HT-29 (cell line): Measurements from ENCODE around the gene TNS3. TPM values are rescaled to one million over a fixed set of nuclear protein-coding genes. Genes with fewer than 3 reads are reported as not detected.
A peak's percentile ranks its signal among the peaks of the same experiment; 100 is the strongest.

ENCODE experiments used
- DNase-seq: peaks from one replicate; pipeline ENCODE4 v3.0.0-alpha.2; 2015; ENCODE audit warnings: low spot score
- total RNA-seq: library from RNA; depleted of rRNA; stranded (reverse); fragments of >200 nt; shearing (Covaris generic); gene quantifications from 2 replicates; pipeline ENCODE4 v1.2.3, GENCODE V29; 2014

The TNS3 gene
- total RNA-seq, 1 experiment from 2014 or later, result 45.2 TPM

DNA sequence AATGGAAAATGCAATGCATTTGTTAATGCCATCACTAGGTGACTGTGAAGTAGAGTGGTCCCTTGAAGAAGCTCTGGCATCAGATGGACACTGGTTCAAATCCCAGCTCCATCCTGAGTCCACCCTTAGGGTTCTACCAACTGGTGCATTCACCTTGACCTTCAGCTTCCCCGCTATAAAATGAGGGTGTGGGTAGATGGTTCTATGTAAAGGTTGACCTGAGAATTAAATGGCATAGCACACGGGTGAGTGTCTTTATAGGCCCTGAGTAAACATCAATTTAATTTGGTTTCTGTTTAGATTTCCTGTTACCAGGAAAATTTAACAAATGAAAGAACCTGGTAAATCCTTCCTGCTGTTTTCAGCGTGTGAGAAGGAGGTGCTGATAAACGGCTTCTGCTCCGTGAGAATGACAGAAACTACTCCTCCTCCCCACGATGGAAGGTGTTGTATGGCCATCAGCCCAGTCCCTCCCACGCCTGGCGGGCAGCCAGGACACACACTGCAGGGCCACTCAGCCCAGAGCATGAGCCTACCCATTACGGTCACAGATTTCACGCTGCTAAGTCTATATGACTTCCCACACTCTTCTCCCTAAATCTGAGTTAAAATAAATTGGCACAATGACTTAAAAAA, 210.1 kb downstream of the TNS3 start:
- DNase-seq, result peak; percentile 96

DNA sequence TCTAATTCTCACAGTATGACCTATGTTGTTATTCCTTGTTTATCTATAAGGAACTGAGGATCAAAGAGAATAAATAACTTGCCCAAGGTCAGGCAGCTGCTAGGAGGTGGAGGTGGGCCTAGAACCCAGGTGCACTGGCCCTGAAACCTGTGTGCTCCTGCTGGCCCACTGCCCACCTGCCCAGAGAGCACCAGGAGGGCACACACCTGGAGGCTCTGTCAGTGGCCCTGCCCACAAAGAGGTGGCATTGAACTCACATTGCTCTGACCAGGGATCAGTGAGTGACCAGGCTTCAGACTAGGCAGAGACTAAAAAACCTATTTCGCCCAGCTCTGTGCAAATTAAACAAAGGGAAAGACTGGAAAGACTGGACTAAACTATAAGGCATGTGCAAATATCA, 210.6 kb downstream of the TNS3 start:
- no peak for DNase-seq

DNA sequence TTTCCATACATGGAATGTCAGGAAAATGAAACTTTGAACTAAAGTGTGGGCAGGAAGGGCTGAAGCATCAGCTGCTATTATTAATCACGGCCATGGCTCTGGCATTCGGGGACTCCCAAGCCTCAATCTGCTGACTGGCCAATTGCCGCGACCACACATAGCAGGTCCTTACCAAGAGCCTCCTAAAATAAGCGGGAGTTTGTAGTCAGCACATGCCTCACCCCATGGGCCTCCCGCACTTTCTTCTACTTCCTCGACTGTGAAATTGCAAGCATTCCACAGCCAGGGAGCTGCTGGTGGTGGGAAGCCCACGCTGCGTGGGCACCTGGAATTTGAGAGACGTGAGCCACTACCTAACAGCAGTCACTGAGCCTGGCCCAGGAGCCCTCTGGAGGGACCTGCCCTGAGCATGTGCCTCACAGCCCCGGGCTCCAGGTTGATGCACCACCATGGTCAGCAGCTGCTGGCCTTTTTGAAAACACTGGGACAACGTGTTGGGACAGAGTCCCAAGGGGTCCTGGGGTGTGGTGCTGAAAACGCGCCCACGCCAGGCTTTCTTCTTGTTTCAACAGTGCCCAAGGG, 211.4 kb downstream of the TNS3 start:
- no peak for DNase-seq

DNA sequence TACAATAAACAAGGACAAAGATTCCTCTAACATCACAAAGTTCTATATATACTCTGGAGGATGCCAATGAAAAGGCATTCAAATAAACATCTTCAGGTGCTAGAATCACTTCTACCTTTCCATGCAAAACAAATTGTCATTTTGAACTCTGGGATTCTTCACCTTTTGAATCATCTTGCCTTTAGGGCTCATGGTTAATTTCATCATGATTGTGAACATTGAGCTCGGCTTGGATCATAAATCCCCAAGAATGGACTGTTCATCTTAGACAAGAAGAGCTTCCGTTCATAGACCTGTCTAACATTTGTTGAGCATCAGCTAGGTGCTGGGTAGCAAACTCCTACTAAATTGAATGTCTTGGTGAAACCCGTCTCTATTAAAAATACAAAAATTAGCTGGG, 212.2 kb downstream of the TNS3 start:
- DNase-seq, result no peak

DNA sequence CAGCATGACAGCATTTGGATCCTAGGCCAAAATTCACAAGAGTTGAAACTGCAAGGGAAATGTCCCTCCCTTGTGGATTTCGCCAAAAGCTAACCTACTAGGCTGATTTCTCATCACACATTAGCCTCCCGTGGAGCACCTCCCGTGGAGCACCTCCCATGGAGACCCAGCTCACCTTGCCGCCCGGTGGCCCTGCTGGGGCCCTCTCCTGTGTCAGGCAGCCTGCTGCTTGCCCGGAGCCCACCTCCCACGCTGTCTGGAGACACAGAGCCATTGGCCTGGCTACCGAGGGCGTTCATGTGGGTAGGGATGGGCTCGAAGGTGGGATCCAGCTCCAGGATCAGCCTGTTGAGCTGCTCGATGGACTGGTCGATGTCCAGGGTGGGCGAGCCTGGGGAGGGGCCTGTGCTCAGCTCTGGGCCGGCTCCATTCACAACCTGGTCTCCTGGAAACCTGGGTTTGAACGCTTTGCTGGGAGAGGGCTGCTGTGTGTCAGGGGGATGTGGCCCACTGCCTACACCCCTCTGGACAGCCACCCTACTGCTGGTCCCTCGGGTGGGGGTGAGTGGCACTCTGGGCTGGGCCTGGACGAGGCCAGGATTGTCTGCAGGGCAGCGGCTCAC, 213.6 kb downstream of the TNS3 start:
- no peak for DNase-seq

DNA sequence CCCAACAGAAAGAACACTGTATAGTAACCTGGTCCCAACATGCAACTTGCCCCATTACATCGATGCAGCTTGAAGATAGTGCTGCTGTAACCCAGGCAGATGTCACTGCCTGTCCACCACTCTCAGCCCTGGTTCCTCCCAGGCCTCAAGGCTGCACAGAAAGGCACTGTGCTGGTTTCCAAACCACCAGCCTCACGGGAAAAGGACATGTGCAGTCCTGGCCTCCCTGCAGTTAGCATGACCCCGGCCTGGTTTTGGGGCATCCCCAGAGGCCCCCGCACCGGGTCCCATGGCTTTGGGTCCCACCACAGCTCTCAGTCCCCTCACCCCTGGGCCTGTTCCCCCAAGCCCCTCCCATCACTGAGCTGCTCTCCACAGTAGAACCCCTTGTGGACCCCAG, 214.5 kb downstream of the TNS3 start:
- no peak for DNase-seq

DNA sequence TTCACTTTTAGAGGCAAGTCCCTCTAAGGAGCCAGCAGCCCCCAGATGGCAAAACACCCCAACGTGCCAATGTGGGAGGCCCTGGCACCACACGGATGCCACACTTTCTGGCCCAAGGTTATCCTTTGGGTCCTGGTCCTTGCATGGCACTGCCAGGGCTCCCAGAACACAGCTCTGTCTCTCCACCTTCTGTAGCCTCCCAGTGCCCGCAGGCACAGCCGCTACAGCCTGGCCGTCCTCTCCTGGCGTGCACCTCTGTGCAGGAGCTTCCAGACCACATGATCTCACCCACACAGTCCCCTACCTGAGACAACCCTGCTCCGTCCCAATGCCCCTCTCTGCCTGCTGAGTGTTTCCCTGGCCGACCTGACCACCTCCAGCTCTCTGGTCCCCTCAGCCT, 215.0 kb downstream of the TNS3 start:
- DNase-seq, result no peak

DNA sequence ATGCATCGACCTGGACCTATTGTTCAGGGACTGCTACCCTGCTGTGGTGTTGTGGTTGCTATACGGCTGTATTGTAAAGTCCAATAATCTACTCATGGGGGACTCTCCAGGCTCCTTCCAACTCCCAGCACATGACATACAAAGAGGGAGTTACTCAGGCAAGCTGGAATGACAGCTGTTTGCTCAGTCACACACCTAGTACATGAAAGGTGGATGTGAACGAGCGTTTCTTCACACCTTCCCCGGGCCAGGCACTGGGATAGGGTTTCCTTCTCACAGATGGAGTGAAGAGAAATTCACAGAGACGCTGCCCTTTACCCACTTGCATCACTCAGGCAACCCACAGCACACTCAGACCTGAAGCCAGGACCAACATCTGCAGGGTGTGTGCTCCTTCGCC, 215.7 kb downstream of the TNS3 start:
- no peak for DNase-seq

DNA sequence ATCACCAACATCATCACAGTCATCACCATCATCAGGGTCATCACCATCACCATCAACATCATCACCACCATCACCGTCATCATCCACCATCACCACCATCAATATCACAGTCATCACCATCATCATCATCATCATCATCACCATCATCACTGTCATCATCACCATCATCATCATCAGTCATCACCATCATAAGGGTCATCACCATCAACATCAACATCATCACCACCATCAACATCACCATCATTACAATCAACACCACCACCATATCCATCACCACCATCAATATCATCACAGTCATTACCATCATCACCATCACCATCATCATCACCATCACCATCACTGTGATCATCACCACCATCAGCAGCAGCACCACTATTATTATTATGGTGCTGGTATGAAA, 218.9 kb downstream of the TNS3 start:
- no peak for DNase-seq

DNA sequence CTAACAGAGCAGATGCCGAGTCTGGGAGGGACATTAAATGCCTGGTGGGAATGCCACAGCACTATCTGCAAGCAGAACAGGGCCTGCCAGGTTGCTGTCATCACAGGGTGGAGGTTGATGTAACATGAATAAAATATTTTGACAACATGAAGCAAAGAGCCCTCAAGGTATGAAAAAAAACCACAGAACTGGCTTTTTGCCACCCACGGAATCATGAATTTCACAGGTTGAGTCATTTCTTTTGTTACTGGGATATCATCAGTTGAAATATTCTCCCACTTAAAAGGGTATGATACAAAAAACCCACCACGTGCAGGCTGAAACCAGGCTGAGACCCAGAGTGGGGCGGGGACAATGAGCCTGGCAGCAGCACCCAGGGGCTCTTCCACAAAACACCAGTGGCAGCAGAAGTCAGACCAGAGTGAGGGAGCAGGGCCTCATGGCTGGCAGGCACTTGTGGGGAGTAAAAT, 220.1 kb downstream of the TNS3 start:
- DNase-seq, result peak; percentile 61

DNA sequence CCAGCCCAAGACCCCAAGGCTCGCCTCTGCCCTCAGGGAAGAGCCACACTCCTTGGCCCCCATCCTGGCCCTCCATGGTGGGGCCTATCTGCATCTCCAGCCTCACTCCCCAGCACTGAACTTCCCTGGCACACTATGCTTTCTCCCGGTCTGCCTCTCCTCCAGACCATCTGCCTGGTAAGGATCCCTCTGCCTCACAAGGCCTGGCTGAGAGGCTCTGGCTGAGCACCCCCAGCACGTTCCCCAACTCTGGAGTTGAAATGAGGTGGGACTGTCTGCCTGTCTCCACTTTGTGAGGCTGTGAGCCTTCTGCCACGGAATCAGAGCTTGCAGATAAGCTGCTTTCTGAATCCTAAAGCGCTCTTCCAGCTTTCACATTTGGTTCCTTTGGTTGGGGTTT, 220.7 kb downstream of the TNS3 start:
- no peak for DNase-seq

DNA sequence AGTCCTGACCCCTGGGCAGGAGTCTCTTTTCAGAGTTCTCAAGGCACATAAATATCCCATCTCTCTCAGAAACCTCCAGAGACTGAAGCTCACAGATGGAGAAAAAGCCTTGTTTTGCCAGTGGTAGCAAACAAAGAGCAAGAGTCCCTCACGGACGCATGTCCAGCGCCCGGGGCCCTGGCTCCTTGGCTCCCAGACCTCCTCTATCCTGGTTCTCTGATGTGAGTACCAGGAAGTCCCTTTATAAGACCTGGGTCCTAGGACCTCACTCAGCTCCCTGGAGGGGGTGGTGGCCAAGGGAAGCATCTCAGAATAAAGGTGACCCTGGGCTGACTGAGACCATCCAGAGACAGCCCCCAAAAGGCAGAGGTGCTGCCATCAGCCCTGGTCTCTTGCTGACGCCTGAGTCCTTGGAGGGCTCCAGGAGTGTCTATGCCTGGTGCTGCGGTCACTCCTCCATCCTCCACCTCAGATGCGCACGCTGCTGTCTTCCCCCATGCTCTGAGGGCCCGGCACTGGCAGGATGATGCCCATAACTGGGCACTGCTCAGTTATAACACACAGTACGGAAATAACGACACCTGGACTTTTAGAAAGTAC, 221.5 kb downstream of the TNS3 start:
- DNase-seq, result no peak

DNA sequence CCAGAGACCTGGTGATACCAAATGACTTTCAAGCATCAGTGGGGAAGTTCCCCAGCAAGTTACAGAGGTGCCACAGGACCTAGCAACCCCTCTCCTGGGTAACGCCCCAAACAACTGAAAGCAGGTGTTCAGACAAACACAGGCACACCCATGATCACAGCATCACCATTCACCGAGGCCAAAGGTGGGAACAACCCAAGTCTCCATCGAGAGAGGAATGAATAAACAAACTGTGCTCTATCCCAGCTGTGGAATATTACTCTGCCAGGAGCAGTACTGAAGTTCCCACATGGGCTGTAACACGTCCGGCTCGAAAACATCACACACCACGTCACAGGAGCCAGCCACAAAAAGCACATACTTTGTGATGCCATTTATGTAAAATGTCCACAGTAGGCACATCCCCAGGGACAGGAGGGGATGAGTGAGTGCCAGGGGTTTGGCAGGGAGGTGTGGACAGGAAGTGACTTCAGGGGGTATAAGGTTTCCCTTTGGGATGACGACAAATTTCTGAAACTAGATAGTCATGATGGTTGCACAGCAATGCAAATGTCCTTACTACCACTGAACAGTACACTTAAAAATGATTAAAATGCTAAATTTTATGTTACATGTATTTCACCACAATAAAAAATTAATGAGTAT, 222.8 kb downstream of the TNS3 start:
- no peak for DNase-seq

DNA sequence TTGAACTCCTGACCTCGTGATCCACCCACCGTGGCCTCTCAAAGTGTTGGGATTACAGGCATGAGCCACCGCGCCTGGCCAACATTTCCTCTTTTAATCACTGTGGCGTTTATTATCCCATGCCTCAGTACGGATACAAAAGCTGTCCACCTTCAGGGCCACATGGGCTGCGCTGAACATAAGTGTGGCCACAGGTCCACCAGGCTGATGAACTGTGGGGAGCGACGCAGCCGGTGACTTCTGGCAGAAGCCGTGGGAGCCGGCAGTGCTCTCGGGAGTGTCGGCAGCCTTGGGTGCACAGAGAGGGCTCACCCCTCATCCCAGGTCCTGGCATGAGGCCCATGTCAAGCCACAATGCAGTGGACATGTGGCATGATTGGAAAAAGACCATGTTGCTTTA, 223.6 kb downstream of the TNS3 start:
- no peak for DNase-seq

DNA sequence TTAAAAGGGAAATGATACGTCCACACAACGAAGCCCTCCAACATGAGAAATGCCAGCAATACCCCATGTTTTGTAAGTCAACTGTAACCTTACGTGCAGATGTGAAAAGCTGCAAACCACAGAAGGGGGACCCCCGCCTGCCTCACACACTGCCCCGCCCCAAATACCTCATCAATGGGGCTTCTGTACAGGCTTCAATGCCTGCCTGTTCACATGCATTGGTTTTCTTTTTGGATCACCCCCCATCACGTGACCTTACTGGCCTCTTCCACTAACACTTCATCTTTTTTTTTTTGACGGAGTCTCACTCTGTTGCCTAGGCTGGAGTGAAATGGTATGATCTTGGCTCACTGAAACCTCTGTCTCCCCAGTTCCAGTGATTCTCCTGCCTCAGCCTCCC, 224.0 kb downstream of the TNS3 start:
- no peak for DNase-seq

DNA sequence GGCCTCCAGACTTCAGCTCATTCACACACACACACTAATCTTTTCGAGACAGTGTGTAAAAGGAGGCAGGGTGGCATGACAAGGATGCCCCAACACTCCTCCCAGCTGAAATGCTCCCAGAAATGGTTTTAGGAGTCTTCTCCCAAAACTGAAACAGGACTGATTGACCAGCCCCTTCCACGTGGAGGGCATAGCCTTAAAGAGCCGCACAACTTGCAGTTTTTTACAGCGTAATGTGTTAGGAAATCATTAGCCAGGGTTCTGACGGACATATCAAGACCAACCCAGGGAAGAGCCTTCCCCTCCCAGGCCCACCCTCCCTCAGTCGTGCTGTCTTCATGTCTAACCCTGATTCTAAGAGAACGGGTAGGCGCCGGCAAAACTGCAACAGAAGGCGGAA, 224.6 kb downstream of the TNS3 start:
- DNase-seq, result peak; percentile 44

DNA sequence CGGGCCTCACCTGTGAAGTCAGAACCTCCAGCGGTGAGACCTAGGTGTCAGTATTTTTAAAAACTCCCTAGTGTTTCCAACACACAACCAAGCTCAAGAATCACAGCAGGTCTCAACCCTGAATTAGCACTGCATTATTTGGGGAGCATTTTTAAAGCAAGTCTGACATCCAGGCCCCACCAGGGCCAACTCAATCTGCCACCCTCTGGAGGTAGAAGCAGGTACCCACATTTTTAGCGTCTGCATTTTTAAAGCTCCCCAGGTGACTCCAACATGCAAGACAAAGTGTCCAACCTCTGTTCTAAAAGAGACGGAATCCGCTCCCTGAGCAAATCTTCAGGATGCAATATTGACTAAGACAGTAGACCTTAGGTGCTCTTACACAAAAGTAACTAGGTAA, 225.7 kb downstream of the TNS3 start:
- DNase-seq, result no peak

DNA sequence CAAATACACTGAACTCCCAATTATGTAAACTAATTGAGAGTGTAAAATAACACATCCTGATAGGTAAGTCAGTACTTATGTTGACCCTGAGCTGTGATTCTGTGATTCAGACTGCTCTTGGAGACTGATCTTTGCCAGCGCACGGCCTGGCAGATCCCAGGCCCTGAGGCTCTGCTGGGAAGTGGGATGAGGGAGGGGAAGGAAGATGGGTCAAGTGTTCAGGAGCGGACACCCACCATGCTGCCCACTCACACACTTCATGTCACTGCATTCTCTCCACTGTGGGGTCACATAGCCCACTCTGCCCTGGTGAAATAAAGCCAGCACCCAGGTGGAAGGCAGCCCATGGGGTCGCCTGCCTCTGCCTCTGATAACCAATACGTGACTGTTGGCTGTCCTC, 226.2 kb downstream of the TNS3 start:
- DNase-seq, result no peak

DNA sequence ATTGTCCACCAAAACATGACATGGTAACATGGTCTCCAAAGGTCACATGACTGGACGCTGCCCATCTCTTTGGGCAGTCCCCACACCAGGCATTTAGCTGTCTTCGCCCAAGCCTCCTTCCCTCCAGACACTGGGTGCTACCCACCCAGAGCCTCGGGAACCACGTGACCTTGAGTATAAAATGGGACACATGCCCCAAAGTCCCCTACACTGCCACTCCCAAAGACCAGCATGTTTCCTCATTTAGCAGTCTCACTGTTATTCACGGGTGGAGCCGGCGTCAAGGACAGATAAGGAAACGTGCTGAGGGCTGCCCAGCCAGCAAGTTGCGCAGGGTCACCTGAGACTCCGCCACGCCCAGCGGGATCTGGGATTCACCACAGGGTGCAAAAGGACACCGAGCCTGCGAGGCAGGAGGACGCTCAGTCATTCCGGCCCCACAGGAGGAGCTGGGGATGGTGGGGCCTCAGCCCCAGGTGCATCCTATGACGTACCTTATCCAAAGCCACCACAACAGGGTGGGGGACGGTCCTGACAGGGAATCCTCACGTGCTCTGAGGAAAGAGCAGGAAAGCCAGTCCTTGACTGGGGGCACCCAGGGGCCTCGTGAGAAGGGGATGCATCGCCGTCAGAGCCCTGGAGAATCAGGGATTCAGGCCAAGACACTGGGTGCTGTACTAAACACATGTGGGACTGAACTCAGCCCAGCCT, 226.9 kb downstream of the TNS3 start:
- DNase-seq, result no peak

DNA sequence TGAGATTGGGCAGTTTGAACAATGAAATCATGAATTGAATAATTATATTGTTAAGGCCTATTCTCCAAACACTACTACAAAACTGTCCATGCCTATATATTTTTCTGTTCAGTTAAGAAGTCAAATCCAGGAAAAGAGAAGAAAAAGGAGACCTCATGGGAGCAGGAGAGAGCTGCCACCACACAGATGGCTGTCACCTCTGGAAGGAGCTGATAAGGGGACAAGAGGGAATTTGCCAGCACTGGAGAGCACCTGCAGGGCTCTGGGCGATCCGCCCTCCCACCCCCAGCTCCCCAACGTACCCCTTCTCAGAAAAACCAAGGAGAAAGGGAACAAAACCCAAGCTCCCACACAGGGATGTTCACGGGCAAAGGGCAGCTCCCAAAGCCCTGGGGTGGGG, 227.8 kb downstream of the TNS3 start:
- no peak for DNase-seq

DNA sequence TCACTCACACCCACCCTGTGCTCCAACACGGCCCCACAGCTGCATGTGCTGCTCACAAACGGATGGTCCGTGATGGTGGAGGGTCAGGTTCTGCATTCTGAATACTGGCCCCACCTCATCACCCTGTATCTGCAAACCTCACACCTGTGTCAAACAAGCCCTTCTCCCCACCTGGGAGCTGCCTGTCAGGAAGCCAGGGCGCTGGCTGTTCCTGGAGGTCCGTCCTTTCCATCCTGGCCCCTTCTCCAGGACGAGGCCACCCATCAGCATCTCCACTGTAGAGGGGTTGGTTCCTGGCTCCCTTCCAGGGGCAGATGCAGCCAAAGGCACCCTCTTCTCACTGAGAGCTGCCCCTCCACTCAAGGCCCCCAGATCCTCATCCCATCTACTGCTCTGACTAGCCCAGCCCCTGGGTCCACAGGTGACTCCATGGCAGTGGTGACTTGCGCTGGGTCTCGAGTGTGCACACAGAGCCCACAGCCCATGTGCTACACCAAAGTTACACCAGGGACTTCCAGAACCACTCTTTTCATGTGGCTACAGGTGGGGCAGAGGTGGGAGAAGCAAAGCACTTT, 229.4 kb downstream of the TNS3 start:
- DNase-seq, result no peak
